Cardiac atrium fibroblast (primary cell): Measurements from ENCODE around the gene SLC9A4. TPM values are rescaled to one million over a fixed set of nuclear protein-coding genes. Genes with fewer than 3 reads are reported as not detected.

Source experiments
- total RNA-seq: library from RNA; depleted of rRNA; stranded (reverse); fragments of >200 nt; gene quantifications from 2 replicates; pipeline ENCODE4 v1.2.3, GENCODE V29; 2015

The SLC9A4 gene
- total RNA-seq = not detected in 2 replicates

GRCh38 chr2:102473020-102473419 is at the start of gene SLC9A4:
Gene SLC9A4, plus strand, starts transcription at chr2:102473226. Its CDS starts 534 bp downstream, at chr2:102473760.

Other genes with a start within 250 kb of the SLC9A4 start
- gene IL1RL1, start 161.7 kb upstream of the SLC9A4 start, total RNA-seq = 25.8 and 85.2 TPM in 2 replicates
- 4.5 and 5.3 TPM in 2 replicates for gene IL18R1, start 117.4 kb upstream of the SLC9A4 start, total RNA-seq
- under 0.01 TPM in 1 of 2 replicates, not detected in the other for gene IL18RAP, start 50.1 kb upstream of the SLC9A4 start, total RNA-seq
- not detected in 2 replicates for gene SLC9A2, start 146.3 kb downstream of the SLC9A4 start, total RNA-seq